AG08395 (cell line): Measurements from ENCODE around the gene NEK4.

Experiments
- DNase-seq: peaks from one replicate; pipeline ENCODE4 v3.0.0; 2012; ENCODE audit warnings: mixed read lengths, low spot score

Gene NEK4

DNA sequence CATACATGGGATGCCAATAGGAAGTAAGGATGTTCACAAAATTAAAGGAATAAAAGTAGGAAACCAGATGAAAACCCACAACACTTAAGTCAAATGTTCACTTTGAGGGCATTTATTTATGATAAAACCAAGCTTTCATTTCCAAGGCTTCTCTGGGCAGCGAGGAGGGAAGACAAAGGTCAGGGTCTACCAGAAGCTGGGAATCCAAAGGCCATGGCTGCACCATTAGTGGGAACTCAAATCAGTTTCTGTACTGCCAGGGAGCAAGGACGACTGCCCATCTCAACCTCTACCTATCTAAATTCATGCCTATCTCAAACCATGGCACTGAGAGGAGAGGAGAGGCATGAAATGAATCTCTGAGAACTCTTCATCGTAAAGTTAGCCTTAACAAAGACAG, 107.6 kb downstream of the NEK4 start:
- DNase-seq = no peak

DNA sequence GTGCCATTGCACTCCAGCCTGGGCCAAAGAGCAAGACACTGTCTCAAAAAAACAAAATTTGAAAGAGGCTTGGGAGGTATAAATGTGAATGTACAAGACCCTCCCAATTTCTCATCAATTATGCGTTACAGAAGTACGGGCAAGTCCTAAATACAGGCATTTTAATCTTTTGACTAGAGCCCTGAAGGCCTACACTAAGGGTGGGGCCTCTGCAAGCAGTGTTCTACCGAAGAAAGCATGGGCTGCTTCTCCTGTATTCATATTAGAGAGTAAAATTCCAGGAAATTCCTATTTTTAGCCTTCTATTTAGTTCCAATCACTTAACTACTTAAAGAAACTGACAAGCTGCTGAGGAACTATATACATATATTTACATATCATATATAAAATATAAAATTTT, 110.7 kb downstream of the NEK4 start:
- no peak for DNase-seq
